Naive thymus-derived CD8-positive, alpha-beta T cell (primary cell): ENCODE results near the gene GASK1A. TPM values are rescaled to one million over a fixed set of nuclear protein-coding genes. Genes with fewer than 3 reads are reported as not detected.

Experiments
- ATAC-seq, 2 donors: fragments of 150-1000 bp; cut with Tn5 transposase in 1 of 2; sonication (Bioruptor Pico), chemical (Tn5 transposase) in 1 of 2; 1 replicate in 1 of 2; 2 replicates in 1 of 2; pipeline ENCODE4 v1.10.0; 2021; ENCODE audit warnings: mild to moderate bottlenecking in 2 of 2, moderate library complexity in 2 of 2
- POLR2A ChIA-PET: fragments of 350-600 bp; sonication (Branson Sonifier 250); formaldehyde crosslinking; loops from one replicate; lab custom pipeline; 2021; ENCODE audit warnings: antibody characterized with exemption; lab: Charles Lee
- DNase-seq, 10 donors: peaks; one replicate each; pipeline versions ENCODE4 v3.0.0 to v3.0.0-alpha.2; 2020 to 2022
- H3K27ac Mint-ChIP-seq, 10 donors: one replicate each; pipeline ENCODE4 v1.8.0; 2020 to 2022; ENCODE audit warnings: mild to moderate bottlenecking in 10 of 10, mixed read lengths in 10 of 10, moderate library complexity in 4 of 10, inconsistent platforms in 1 of 10
- H3K27me3 Mint-ChIP-seq, 5 donors: one replicate each; pipeline ENCODE4 v1.8.0; 2021 to 2022; ENCODE audit warnings: mixed read lengths in 5 of 5
- H3K36me3 Mint-ChIP-seq, 3 donors: one replicate each; pipeline ENCODE4 v1.8.0; 2020 to 2022; ENCODE audit warnings: mixed read lengths in 3 of 3, mild to moderate bottlenecking in 2 of 3, inconsistent platforms in 1 of 3
- H3K4me1 Mint-ChIP-seq, 4 donors: one replicate each; pipeline ENCODE4 v1.8.0; 2021 to 2022; ENCODE audit warnings: mixed read lengths in 4 of 4
- H3K4me3 Mint-ChIP-seq, 10 donors: one replicate each; pipeline ENCODE4 v1.8.0; 2020 to 2022; ENCODE audit warnings: mild to moderate bottlenecking in 10 of 10, mixed read lengths in 10 of 10, moderate library complexity in 6 of 10, inconsistent platforms in 1 of 10
- H3K9me3 Mint-ChIP-seq, 9 donors: one replicate each; pipeline ENCODE4 v1.8.0; 2020 to 2022; ENCODE audit warnings: mixed read lengths in 9 of 9, mild to moderate bottlenecking in 3 of 9, inconsistent platforms in 1 of 9, moderate library complexity in 1 of 9
- polyA plus RNA-seq, 3 donors: library from polyadenylated mRNA; unstranded; fragments of 300-500 nt; fragmentation: Illumina TruSeq; gene quantifications; one replicate each; pipeline ENCODE4 v1.2.3, GENCODE V29; 2021
- total RNA-seq, 8 experiments: library from RNA in 2 of 8; stranded (reverse) in 2 of 8; gene quantifications; one replicate each; pipeline ENCODE4 v1.2.3 and lab custom pipeline; 2021 to 2026

The GASK1A gene
- total and polyA plus RNA-seq, 5 experiments from 2014 or later, result 0.09 to 0.14 TPM; not detected in 3

DNA sequence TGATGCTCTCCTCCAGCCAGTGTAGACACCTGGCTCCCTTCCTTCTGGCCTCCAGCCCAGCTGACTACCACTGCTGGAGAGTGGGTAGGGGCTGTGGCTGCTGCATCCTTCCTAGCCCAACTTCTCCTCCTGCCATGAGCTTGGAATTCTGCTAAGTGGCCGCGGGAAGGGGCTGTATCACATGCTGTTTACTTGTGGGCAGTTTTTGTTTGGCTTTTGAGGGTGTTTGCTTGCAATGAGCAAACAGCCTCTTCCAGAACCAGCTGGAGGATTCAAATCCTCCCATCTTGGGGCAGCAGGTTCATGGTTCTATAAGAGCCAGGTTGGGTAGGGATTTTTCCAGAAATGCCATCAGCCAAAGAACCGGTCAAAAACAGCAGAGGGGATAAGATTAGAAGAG is 9.0 kb downstream of the GASK1A start:
- H3K4me1 Mint-ChIP-seq, result peaks cover 0 to 13% (median 11%) of the 10 kb centered on the region in 4 donors
- DNase-seq, result no peak
- H3K4me3 Mint-ChIP-seq, result no peak overlapping the region
- H3K27me3 Mint-ChIP-seq, result peaks cover 0 to 3% (median 0%) of the 10 kb centered on the region in 5 donors
- H3K9me3 Mint-ChIP-seq, result no peaks in the 10 kb centered on the region
- H3K27ac Mint-ChIP-seq, result peak overlapping the region in 1 of 10 donors; percentile 47
- ATAC-seq, result no peak
- H3K36me3 Mint-ChIP-seq, result no peaks in the 10 kb centered on the region
- POLR2A ChIA-PET, result no interaction called here

DNA sequence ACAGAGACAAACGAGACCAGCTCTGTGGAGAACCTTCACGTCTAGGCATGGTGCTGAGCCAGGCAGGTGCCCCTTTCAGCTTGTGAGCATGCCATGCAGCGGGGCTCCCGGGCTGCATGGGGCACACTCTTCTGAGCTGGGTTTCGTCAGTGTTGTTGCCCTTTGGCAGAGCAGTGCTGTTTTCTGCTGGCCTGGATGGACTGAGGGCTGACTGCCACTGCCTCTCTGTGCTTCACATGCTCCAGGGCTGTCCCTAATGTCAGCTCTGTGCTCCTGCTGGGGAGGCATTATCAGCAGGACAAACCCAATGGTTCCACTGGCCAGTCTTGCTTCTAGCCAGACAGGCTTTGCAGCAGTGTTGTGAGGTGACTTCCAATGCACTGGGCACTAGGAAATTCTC is 9.5 kb downstream of the GASK1A start:
- no peak for ATAC-seq
- no peaks in the 10 kb centered on the region for H3K9me3 Mint-ChIP-seq
- peaks cover 0 to 3% (median 0%) of the 10 kb centered on the region in 5 donors for H3K27me3 Mint-ChIP-seq
- H3K27ac Mint-ChIP-seq, result no peak overlapping the region
- H3K4me1 Mint-ChIP-seq, result peaks cover 0 to 13% (median 11%) of the 10 kb centered on the region in 4 donors
- H3K36me3 Mint-ChIP-seq, result no peaks in the 10 kb centered on the region
- H3K4me3 Mint-ChIP-seq, result no peak overlapping the region
- no peak for DNase-seq
- POLR2A ChIA-PET, result no interaction called here

- ATAC-seq (no peak), DNase-seq (no peak)
- no peaks in the 10 kb centered on the region for H3K9me3 Mint-ChIP-seq
Measured at GRCh38 chr3:42991341-42992315, 12.5 kb downstream of the GASK1A start.

GRCh38 chr3:42994595-42994994 is 15.5 kb downstream of the GASK1A start:
- Mint-ChIP-seq H3K36me3 (no peaks in the 10 kb centered on the region), H3K4me3 (no peak overlapping the region), H3K27ac (no peak overlapping the region), H3K27me3 (no peaks in the 10 kb centered on the region), H3K9me3 (no peaks in the 10 kb centered on the region), H3K4me1 (peaks cover 0 to 7% (median 4%) of the 10 kb centered on the region in 4 donors)
- no peak for ATAC-seq
- POLR2A ChIA-PET, result no interaction called here
- no peak for DNase-seq

More at GRCh38 chr3:42991341-42992315, 12.5 kb downstream of the GASK1A start:
- POLR2A ChIA-PET, result no interaction called here
- no peak overlapping the region for H3K27ac Mint-ChIP-seq
- H3K36me3 Mint-ChIP-seq, result no peaks in the 10 kb centered on the region
- peaks cover 0 to 9% (median 5%) of the 10 kb centered on the region in 4 donors for H3K4me1 Mint-ChIP-seq
- peaks cover 0 to under 1% (median 0%) of the 10 kb centered on the region in 5 donors for H3K27me3 Mint-ChIP-seq
- H3K4me3 Mint-ChIP-seq, result peak overlapping the region in 1 of 10 donors; percentile 31

GRCh38 chr3:42996021-42996420 is 16.9 kb downstream of the GASK1A start:
- Mint-ChIP-seq H3K4me3 (no peak overlapping the region), H3K27ac (no peak overlapping the region), H3K9me3 (no peaks in the 10 kb centered on the region), H3K36me3 (no peaks in the 10 kb centered on the region), H3K27me3 (no peaks in the 10 kb centered on the region), H3K4me1 (peaks cover 0 to 10% (median 2%) of the 10 kb centered on the region in 4 donors)
- POLR2A ChIA-PET, result no interaction called here
- no peak for ATAC-seq
- DNase-seq, result no peak

- no peak overlapping the region for H3K4me3 Mint-ChIP-seq
- H3K36me3 Mint-ChIP-seq, result no peaks in the 10 kb centered on the region
- no peaks in the 10 kb centered on the region for H3K27me3 Mint-ChIP-seq
- no peak overlapping the region for H3K27ac Mint-ChIP-seq
- ATAC-seq (no peak), DNase-seq (no peak)
- POLR2A ChIA-PET, result no interaction called here
- H3K4me1 Mint-ChIP-seq, result peaks cover 0 to 9% (median 2%) of the 10 kb centered on the region in 4 donors
- no peaks in the 10 kb centered on the region for H3K9me3 Mint-ChIP-seq
Measured at GRCh38 chr3:42996633-42997075, 17.5 kb downstream of the GASK1A start.

- POLR2A ChIA-PET, result no interaction called here
- no peak overlapping the region for H3K4me3 Mint-ChIP-seq
Measured at GRCh38 chr3:42999212-42999611, 20.1 kb downstream of the GASK1A start.

GRCh38 chr3:42999632-43000031 is 20.5 kb downstream of the GASK1A start:
- Mint-ChIP-seq H3K36me3 (no peaks in the 10 kb centered on the region), H3K9me3 (no peaks in the 10 kb centered on the region), H3K27ac (no peak overlapping the region), H3K27me3 (no peaks in the 10 kb centered on the region), H3K4me3 (no peak overlapping the region), H3K4me1 (peaks cover under 1 to 4% (median 1%) of the 10 kb centered on the region in 4 donors)
- POLR2A ChIA-PET, result no interaction called here
- ATAC-seq (no peak), DNase-seq (no peak)

More at GRCh38 chr3:42999212-42999611, 20.1 kb downstream of the GASK1A start:
- Mint-ChIP-seq H3K4me1 (peaks cover 0 to 4% (median 3%) of the 10 kb centered on the region in 4 donors), H3K9me3 (no peaks in the 10 kb centered on the region), H3K36me3 (no peaks in the 10 kb centered on the region), H3K27me3 (no peaks in the 10 kb centered on the region), H3K27ac (no peak overlapping the region)
- DNase-seq (no peak), ATAC-seq (no peak)

DNA sequence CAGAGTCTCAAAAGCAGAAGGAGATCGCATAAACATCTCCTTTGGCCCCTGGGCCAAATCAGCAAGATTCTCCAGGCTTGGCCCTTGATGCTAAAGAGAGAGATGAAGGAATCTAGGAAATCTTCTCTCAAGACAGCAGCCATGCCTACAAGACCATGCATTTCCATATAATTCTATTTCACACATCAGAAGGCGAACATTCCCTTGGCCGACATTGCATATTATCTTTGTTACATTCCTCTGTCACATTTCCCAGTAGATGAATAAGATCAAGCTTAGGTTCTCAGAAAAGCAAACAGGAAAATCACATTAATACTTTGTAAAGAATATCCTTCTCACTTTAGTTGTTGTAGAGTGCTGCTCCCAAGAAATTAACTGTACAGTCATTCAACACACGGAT is 21.3 kb downstream of the GASK1A start:
- Mint-ChIP-seq H3K4me3 (no peak overlapping the region), H3K27me3 (no peaks in the 10 kb centered on the region), H3K9me3 (no peaks in the 10 kb centered on the region), H3K4me1 (peaks cover under 1 to 8% (median 4%) of the 10 kb centered on the region in 4 donors), H3K36me3 (no peaks in the 10 kb centered on the region), H3K27ac (no peak overlapping the region)
- DNase-seq (no peak), ATAC-seq (no peak)
- POLR2A ChIA-PET, result no interaction called here

DNA sequence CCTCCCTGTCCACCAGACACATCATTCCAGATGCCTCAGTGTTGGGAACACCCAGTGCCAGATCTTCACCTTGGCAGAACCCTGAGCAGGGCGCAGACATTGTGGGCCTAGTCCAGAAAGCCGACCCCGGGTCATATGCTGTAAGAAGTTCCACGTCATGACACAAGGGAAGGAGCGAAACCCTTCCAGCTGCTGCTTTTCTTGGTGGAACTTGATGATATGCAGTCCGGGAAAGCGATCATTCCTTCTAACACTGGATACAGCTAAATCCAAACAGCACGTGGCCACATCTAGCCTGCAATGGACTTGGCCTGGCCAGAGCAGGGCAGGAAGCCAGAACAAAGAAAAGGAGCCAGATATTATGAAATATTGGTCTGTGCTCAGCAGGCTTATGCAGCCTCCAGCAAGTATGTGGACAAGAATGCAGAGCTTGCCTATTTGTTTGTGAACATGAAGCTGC is 22.0 kb downstream of the GASK1A start:
- DNase-seq, result no peak
- peaks cover 8 to 16% (median 9%) of the 10 kb centered on the region in 4 donors for H3K4me1 Mint-ChIP-seq
- H3K9me3 Mint-ChIP-seq, result no peaks in the 10 kb centered on the region
- H3K4me3 Mint-ChIP-seq, result no peak overlapping the region
- H3K27ac Mint-ChIP-seq, result peak overlapping the region in 1 of 10 donors; percentile 43
- no peaks in the 10 kb centered on the region for H3K27me3 Mint-ChIP-seq
- POLR2A ChIA-PET, result no interaction called here
- no peak for ATAC-seq
- no peaks in the 10 kb centered on the region for H3K36me3 Mint-ChIP-seq

DNA sequence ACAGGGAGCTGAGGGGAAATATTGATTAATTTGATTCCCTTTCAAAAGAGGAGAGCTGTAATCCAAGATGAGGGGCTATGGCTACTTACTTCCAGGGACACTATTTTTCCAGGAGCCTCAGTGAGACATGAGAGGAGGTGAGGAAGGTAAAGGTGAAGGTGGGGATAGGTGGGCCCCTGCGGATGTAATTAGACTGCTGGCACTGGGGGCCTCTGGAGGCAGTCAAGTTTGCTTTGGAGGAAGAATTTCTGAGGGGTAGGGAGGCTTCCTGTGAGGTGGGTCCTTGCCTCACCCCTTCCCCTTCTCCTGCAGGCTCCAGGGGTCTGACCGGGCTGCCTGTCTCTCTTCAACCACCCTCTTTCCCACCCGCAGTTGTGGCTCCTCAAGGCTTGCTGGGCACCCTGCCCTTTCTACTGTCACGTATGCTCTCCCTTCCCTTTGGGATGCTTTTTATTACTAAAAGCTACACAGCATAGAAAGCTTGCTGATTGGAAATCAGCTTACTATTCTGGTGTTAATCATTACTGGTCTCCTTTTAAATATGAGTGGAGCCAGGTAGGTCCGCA is 22.5 kb downstream of the GASK1A start:
- no peaks in the 10 kb centered on the region for H3K36me3 Mint-ChIP-seq
- POLR2A ChIA-PET, result no interaction called here
- H3K4me3 Mint-ChIP-seq, result no peak overlapping the region
- DNase-seq (no peak), ATAC-seq (no peak)
- no peak overlapping the region for H3K27ac Mint-ChIP-seq
- no peaks in the 10 kb centered on the region for H3K9me3 Mint-ChIP-seq
- no peaks in the 10 kb centered on the region for H3K27me3 Mint-ChIP-seq
- H3K4me1 Mint-ChIP-seq, result peaks cover 9 to 21% (median 12%) of the 10 kb centered on the region in 4 donors

- Mint-ChIP-seq H3K27me3 (no peaks in the 10 kb centered on the region), H3K27ac (no peak overlapping the region), H3K9me3 (no peaks in the 10 kb centered on the region), H3K4me1 (peaks cover 12 to 32% (median 18%) of the 10 kb centered on the region in 4 donors), H3K4me3 (no peak overlapping the region), H3K36me3 (no peaks in the 10 kb centered on the region)
- no peak for DNase-seq
- POLR2A ChIA-PET, result no interaction called here
- ATAC-seq, result no peak
Measured at GRCh38 chr3:43004282-43004681, 25.2 kb downstream of the GASK1A start.

GRCh38 chr3:43005253-43005652 is 26.1 kb downstream of the GASK1A start:
- Mint-ChIP-seq H3K36me3 (no peaks in the 10 kb centered on the region), H3K27me3 (no peaks in the 10 kb centered on the region), H3K4me1 (peaks cover 12 to 32% (median 19%) of the 10 kb centered on the region in 4 donors), H3K4me3 (no peak overlapping the region), H3K27ac (peak overlapping the region in 1 of 10 donors; percentile 33), H3K9me3 (no peaks in the 10 kb centered on the region)
- ATAC-seq, result no peak
- POLR2A ChIA-PET, result no interaction called here
- DNase-seq, result no peak
